D721Med (cell line): ENCODE data around the gene RHCG.

Experiments
- DNase-seq: peaks from one replicate; pipeline ENCODE4 v3.0.0; 2011; ENCODE audit warnings: low spot score; ENCODE audit not compliant: insufficient read length
- FAIRE-seq: peaks from 2 replicates; lab custom pipeline; 2011; peaks lifted over from hg19 to GRCh38; lab: Jason Lieb, UNC
- TF ChIP-seq, protein P1 (sequence below): IDR thresholded peaks from 2 replicates; pipeline ENCODE4 v1.5.1; 2012; ENCODE audit warnings: mild to moderate bottlenecking, control low read depth; ENCODE audit not compliant: insufficient read depth; ENCODE audit errors: missing control alignments

Gene RHCG

DNA sequence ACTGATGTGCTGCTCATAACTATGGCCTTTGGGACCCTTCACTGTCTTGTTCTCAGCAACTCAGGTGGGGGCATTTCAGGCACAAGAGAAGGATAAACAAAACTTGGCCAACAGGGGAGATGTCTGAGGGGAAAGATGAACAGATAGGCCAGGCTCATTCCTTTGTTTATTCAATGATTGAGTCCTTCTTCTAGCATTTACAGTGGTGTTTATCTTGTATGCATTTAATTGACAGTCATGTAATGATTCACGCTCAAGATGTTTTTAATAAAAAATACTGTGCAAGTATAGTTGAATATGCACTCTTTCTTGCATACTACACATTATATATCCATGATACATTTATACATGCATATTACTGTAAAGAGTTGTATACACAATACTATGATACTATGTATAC is 44.5 kb downstream of the RHCG start:
- FAIRE-seq, result no peak
- no peak for DNase-seq
- TF ChIP-seq, protein P1, sequence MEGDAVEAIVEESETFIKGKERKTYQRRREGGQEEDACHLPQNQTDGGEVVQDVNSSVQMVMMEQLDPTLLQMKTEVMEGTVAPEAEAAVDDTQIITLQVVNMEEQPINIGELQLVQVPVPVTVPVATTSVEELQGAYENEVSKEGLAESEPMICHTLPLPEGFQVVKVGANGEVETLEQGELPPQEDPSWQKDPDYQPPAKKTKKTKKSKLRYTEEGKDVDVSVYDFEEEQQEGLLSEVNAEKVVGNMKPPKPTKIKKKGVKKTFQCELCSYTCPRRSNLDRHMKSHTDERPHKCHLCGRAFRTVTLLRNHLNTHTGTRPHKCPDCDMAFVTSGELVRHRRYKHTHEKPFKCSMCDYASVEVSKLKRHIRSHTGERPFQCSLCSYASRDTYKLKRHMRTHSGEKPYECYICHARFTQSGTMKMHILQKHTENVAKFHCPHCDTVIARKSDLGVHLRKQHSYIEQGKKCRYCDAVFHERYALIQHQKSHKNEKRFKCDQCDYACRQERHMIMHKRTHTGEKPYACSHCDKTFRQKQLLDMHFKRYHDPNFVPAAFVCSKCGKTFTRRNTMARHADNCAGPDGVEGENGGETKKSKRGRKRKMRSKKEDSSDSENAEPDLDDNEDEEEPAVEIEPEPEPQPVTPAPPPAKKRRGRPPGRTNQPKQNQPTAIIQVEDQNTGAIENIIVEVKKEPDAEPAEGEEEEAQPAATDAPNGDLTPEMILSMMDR, result no peak

DNA sequence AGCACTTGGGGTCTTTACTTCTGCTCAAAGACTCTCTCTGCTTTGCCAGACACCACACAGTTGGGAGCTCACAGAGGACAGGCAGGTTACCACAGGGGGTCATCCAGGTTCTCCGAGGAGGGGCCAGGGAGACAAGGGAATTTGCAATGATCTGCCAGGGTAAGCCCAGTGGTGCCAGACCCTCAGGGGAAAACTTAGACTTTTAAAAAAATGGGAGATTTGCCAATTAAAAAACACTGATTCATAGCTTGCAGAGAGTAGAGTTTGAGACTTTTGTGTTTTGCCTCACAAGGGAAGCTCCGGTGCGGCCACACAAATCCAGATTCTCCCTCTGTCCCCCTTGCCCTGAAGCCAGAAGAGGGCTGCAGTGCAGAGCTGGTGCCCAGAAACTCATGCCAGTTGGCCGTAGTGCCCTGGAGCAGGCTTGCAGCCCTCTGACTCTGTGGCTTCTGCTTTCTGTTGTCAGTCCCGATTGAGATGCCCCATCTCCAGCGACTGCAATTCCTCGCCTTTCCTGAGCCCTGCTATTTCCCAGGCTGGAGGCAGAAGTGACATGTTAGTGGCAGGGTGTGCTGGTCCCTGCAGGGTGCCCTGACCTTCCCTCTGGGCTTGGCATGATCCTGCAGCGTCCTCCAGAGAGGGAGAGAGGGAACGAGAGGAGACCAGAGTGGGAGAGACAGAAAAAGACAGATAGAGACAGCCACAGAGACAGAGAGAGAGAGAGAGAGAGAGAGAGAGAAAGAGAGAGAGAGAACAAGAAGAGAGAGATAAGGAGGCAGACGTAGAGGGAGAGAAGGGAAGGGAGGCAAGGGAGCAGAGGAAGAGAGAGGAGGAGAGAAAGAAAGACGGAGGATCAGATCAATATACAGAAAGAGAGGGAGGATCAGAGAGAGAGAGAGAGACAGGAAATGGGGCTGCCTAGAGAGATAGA is 46.0 kb downstream of the RHCG start:
- no peak for DNase-seq
- TF ChIP-seq, protein P1, result no peak
- FAIRE-seq, result no peak

DNA sequence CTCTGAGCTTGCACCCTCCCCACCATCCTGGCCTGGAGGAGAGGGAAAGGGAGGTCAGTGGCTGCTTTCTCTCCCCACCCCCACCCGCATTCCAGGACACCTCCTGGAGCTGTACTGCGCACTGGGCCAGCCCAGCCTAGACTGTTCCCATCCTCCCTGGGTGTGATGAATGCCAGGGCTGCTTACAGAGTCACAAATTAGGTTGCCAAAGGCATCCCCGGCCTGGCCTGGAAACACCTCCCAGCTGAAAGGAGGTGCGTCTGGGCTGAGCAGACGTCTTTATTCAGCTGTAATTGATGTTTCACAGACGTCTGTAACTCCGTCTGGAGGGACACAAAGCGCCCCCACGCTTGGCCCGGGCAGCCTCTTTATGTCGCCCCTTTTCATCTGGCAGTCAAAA is 47.6 kb downstream of the RHCG start:
- FAIRE-seq, result no peak

DNA sequence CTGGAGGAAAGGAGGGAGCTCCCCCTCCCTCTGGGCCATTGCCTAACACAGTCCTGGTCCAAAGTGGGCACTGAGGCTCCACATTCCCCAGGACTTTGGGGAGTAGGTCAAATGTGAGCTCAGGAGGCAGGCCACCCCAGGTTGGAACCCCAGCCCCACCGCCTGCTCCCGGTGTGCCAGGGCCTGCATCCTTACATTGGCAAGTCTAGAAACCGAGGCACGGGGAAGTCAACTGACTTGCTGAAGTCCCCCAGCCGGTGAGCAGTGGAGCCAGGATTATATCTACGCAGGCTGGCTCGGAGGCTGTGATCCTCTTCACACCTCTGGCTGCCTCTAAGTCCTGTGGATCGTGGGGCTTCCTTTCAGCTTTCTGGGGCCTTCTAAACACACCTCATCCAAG is 48.7 kb downstream of the RHCG start:
- DNase-seq (no peak), FAIRE-seq (no peak)
- TF ChIP-seq, protein P1, result no peak

More for the DNA sequence above, 47.6 kb downstream of the RHCG start:
- TF ChIP-seq, protein P1, result no peak
- DNase-seq, result no peak

DNA sequence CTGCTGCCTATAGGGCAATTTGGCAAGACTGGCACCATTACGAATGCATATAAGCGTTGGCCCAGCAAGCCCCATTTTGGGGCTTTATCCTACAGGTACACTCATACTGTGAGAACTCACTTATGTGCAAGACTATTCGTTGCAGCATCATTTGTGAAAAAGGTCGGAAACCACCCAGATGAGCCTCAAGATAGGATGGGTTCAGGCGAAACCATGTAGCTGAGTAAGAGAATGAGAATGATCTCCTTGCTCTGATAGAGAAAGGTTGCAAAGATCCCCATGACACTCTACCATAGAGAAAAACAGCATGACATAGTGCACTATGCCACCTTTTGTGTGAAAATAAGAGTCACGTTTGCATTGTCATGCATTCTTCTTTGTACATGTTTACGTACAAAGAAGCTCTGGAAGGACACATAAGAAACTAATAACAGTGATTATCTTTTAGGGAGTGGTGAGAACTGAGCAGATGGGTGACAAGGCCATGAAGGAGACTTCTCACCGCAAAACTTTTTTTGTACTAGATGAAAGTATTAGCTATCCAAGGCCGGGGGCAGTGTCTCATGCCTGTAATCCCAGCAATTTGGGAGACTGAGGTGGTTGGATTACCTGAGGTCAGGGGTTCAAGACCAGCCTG is 50.0 kb downstream of the RHCG start:
- TF ChIP-seq, protein P1, result no peak
- FAIRE-seq (no peak), DNase-seq (no peak)

DNA sequence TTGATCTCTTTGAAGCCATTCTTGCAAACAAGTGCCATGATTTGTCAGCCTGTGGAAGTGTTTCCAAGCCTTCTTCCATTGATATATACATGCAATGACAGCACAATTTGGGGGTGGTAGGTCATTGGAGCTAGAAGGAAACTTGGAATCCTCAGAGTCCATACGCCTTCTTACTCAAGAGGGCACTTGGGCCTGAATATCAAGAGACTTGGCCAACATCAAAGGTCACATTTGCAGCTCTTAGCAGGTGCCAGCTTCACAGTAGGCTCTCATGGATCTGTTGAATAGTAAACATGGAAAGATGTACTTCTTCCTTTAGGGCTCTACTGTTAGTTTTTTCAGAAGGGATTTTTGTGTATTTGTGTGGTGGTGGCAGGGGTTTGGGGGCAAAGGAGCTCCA is 50.9 kb downstream of the RHCG start:
- FAIRE-seq (no peak), DNase-seq (no peak)
- TF ChIP-seq, protein P1, result no peak
